GM18517 (cell line): ENCODE data around the gene DERL2.

ENCODE experiments used
- ATAC-seq: cut with Tn5 transposase; IDR thresholded peaks from one replicate; pipeline ENCODE4 v1.9.1; 2021; ENCODE audit warnings: mild to moderate bottlenecking, moderate library complexity; ENCODE audit not compliant: unreplicated experiment

DERL2 gene

GRCh38 chr17:5485270-5486205 is at the start of gene DERL2:
Gene DERL2, minus strand, starts transcription at chr17:5486178. Its CDS starts 17 bp downstream, at chr17:5486161.
- ATAC-seq = peak; percentile 32

- no peak for ATAC-seq
Measured at GRCh38 chr17:5535436-5535835, 49.5 kb upstream of the DERL2 start.

GRCh38 chr17:5533486-5534315 is 47.7 kb upstream of the DERL2 start:
- ATAC-seq = no peak

- no peak for ATAC-seq
Measured at GRCh38 chr17:5532581-5532980, 46.6 kb upstream of the DERL2 start.

- ATAC-seq = no peak
Measured at GRCh38 chr17:5531085-5531418, 45.1 kb upstream of the DERL2 start.

- no peak for ATAC-seq
Measured at GRCh38 chr17:5530265-5531084, 44.5 kb upstream of the DERL2 start.

- ATAC-seq = no peak
Measured at GRCh38 chr17:5527601-5528250, 41.7 kb upstream of the DERL2 start.

- ATAC-seq = no peak
Measured at GRCh38 chr17:5526821-5527598, 41.0 kb upstream of the DERL2 start.

- ATAC-seq = no peak
Measured at GRCh38 chr17:5523249-5523648, 37.3 kb upstream of the DERL2 start.

GRCh38 chr17:5522476-5522875 is 36.5 kb upstream of the DERL2 start:
- no peak for ATAC-seq

GRCh38 chr17:5516060-5516792 is 30.2 kb upstream of the DERL2 start:
- ATAC-seq = no peak

GRCh38 chr17:5514976-5515375 is 29.0 kb upstream of the DERL2 start:
- ATAC-seq = no peak

- ATAC-seq = no peak
Measured at GRCh38 chr17:5513628-5514027, 27.6 kb upstream of the DERL2 start.

GRCh38 chr17:5511401-5512225 is 25.6 kb upstream of the DERL2 start:
- no peak for ATAC-seq

GRCh38 chr17:5510771-5511170 is 24.8 kb upstream of the DERL2 start:
- ATAC-seq = no peak

- ATAC-seq = no peak
Measured at GRCh38 chr17:5509482-5509881, 23.5 kb upstream of the DERL2 start.

- no peak for ATAC-seq
Measured at GRCh38 chr17:5508810-5509209, 22.8 kb upstream of the DERL2 start.

GRCh38 chr17:5506307-5506706 is 20.3 kb upstream of the DERL2 start:
- ATAC-seq = no peak
